IPS-18c (cell line): Measurements from ENCODE around the gene EPHA7.

Experiments
- H3K4me3 ChIP-seq: 2 replicates; pipeline ENCODE4 v1.7.0; 2013; ENCODE audit warnings: low read depth, mild to moderate bottlenecking, low read length, moderate library complexity; ENCODE audit not compliant: insufficient read depth
- H3K9me3 ChIP-seq: one replicate; pipeline ENCODE4 v1.6.1; 2013; ENCODE audit warnings: mild to moderate bottlenecking, low read length, moderate library complexity; ENCODE audit not compliant: control insufficient read depth, insufficient read depth

The EPHA7 gene

DNA sequence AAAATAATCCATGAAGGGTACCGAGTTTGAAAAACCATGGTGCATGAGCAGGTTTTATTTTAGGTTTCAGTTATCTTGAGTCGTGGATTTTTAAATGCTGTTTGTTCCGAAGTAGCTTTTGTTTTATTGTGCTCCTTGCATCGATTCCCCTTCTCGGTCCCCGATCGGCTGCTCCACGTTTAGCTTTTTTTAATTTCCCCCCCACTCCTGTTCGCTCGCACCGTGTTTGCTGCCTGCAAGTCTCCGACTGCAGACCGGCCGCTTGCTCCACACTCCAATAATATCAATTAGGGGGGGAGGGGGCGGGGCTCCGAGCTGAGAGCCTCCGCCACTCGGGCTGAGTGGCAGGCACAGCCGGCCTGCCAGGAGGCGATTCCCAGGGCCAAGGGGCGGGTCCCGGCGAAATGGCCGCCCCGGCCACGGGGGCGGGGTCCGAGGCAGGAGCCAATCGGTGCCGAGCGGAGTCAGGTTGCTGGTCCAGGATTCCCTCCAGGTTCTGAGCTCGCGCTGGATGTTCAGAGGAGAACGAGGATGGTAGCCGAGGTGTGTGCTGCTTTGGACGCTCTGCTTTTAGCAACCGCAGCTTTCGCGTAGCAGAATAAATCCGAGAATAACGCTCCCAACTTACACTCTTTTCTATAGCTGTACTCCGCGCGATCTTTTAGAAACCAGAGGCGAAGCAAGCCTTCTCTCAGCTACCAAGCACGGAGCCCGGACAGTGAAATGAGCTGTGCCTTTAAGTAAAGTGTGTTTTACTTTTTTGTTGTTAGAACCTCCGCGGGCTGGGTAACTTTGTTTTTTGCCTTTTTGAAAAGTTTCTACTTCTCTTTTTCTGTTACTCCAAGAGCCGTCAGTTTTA is at the start of gene EPHA7:
TSS of gene EPHA7 (minus strand) at position 256 of the 859 bp plus-strand sequence. CDS start at position 38, 218 bp downstream.
- H3K9me3 ChIP-seq: no peaks in the 10 kb centered on the region
- H3K4me3 ChIP-seq: peak within 1 kb of the TSS; percentile 81

DNA sequence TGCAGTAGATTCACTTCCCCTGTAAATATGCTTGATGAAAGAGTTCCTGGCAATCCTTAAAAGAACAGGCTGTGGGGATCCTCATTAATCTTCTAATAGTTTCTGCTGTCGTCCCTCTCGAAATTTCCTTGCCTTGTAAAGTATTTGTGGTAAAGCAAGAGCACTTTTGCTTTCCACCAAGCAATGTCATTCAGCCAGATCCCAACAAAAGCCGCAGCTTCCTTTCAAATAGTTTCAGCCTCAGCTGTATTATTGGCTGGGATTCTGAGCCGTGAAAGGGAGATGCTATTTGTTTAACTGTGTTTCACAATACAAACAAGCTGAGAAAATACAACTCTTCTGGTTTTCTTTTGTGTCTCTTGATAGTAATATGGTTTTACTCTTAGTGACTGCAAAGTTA is 48.9 kb upstream of the EPHA7 start:
- Histone ChIP-seq H3K4me3 (no peak overlapping the region), H3K9me3 (no peaks in the 10 kb centered on the region)

GRCh38 chr6:93454533-93454932 is 35.2 kb upstream of the EPHA7 start:
- Histone ChIP-seq H3K9me3 (no peaks in the 10 kb centered on the region), H3K4me3 (no peak overlapping the region)

DNA sequence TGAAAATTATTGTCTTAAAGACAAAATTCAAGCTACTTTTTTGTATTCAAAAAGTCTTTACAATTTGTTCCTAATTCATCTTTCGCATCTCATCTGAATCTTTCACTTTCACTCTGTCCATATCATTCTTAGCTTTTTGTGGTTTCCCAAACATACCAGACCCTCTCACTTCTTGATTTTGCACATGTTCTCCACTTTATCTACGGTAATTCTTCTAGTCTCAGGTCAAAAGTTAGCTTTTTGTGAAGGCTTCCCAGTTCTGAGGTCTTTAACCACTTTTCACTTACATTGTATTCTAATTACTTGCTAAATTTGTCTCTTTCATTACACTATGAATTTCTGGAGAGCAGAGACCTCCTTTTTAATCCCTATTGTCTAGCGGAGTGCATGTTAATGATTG is 34.6 kb upstream of the EPHA7 start:
- no peak overlapping the region for H3K4me3 ChIP-seq
- no peaks in the 10 kb centered on the region for H3K9me3 ChIP-seq

DNA sequence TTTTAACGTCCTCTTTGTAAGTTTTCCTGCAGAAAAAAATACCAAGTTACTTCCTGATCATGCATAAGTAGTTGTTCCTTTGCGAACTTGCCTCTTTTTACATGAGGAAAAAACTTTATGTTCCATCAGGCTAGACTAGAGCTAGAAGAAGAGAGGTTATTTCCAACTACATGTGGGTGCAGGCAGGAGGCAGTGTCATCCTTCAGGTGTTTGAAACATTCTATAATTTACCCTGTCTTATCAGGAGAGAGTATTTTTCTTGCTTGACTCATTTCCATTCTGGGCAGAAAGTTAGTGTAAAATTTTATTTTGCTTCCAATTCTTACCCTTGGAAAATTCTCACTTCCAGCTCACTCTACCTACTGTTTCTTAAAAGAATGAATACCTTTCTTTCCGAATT is 28.5 kb upstream of the EPHA7 start:
- Histone ChIP-seq H3K4me3 (no peak overlapping the region), H3K9me3 (no peaks in the 10 kb centered on the region)

DNA sequence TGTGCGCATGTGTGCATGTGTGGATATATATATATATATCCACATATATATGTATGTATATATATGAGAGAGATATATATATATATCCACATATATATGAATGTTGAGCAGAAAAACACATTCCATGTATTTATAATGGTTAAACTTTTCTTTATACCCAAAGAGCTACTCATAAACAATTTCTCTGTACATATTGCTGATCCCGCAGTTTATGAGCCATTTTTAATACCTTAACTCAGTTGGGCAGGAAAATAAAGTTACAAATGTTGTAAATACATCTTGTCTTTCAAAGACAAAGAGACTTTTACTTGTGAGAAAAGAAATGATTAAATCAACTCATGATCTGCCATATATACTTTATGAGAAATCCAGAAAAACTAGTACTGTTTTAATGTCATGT is 18.1 kb upstream of the EPHA7 start:
- Histone ChIP-seq H3K9me3 (no peaks in the 10 kb centered on the region), H3K4me3 (no peak overlapping the region)

DNA sequence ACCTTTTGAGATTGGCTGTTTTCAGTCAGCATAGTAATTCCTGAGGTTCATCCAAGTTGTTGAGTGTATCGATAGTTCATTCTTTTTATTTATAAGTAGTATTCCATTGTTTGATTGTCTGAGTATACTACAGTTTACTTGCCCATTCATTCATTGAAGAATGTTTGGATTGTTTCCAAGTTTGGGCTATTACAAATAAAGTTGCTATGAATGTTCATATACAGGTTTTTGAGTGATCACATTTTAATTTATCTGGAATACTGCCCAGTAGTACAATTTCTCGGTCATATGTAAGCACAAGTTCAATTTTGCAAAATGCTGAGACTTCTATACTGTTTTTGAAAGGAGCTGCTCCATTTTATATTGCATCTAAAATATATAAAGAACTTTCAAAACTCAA is 14.2 kb upstream of the EPHA7 start:
- Histone ChIP-seq H3K9me3 (no peaks in the 10 kb centered on the region), H3K4me3 (no peak overlapping the region)

DNA sequence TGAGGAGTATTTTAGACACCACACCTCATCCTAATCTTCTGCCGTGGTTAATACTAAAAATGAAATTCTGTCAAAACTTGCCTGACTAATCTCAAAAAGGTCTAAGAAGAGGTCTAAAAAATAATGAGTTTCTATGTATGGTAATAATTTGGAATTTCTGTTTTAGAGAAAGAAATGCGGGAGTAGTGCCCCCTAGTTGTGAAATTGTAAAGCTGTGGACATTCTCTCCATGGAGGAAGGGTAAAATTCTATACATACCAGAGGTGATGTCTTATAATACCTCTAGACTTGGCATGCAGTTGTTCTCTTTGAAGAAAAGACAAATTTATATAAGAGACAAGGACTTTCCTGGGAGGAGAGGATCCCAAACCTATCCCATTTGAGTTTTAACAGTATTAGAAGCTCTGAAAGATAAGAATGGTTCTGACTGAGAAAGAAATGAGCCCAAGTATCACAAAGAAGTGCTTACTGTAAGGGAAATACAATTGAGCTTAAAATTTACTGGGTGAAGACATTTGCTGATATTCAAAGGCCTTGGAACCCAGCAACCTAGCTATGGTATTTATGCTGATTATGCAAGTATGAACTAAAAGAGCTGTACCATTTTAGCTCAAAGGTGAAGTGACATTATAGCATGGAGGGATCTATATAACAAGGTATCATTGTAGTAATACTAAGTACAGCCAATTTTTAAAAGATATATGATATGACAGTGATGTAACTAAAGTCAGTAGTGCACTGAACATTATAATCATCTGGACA is 5.1 kb upstream of the EPHA7 start:
- Histone ChIP-seq H3K4me3 (no peak overlapping the region), H3K9me3 (no peaks in the 10 kb centered on the region)

- no peaks in the 10 kb centered on the region for H3K9me3 ChIP-seq
- H3K4me3 ChIP-seq: no peak overlapping the region
Measured at GRCh38 chr6:93423542-93423941, 4.2 kb upstream of the EPHA7 start.

DNA sequence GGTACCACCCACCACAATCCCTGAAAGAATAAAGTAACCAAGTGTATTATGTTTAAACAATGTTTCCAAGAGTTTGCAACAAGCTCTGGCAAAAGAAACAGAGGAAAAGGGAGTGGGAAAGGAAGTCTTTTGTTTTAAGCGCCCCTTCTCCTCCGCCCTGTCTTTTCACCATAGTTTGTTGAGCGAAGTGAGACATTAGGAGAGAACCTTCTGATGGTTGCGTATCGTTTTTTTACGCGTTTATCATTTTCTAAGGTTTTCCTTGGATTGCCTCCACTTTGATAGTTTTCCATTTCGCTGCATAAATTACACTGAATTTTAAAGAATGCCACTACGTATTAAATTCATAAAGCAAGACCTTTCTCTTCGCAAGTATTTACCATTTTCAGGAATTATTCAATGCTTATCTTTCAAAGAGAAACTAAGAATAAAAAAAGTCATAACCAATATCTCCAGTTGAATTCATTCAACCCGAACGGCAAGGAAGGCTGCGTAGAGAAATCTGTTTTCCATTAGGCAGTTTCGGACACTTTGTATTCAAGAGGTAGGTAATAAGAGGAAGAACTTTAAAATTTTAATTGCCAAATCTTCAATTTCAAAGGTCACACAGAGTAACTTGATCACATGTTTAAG is 920 bp upstream of the EPHA7 start:
- Histone ChIP-seq H3K4me3 (peak overlapping the region; percentile 50), H3K9me3 (no peaks in the 10 kb centered on the region)

DNA sequence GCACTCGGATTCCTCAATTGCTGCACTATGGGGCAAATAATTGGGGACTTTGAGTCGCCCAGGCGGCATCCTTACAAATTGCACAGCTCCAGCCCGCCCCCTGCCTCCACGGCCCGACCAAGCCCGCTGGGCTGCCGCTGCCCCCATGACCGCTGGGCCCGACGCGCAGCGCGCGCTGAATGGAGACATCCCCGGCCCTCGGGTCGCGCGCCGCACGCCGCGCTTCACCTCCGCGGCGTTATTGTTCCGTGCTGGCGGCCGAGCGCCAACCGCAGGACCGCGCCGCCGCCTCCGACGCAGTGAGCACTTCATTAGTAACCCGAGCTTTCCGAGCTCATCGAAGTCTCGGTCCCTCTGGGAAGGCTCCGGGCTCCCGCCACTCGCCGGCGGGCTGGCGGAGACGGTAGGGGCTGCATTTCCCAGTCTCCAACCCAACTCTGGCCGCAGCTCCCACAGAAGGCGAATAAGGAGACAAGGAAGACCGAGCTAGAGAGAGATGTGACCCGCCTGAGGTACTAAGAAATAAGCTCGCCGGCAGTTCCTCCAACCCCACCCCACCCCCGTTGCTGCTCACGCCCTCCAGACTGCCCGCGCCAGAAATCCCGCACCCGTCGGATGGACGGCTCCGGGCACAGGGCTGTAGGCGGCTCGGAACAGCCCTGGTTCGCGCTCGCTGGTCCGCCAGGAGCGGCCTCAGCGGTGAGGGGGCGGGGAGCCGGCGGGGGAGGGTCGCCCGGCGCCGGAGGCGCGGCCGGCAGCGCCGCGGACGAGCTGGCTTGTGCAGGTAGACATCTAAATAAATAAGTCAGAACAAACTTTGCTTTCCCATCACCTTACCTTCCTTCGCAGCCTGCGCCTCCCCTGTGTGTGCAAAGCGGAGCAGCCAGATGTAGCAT is 703 bp downstream of the EPHA7 start:
- H3K4me3 ChIP-seq: peak overlapping the region; percentile 81
- H3K9me3 ChIP-seq: no peaks in the 10 kb centered on the region

- Histone ChIP-seq H3K9me3 (no peaks in the 10 kb centered on the region), H3K4me3 (peak overlapping the region; percentile 81)
Measured at GRCh38 chr6:93418033-93418407, 1.3 kb downstream of the EPHA7 start.

DNA sequence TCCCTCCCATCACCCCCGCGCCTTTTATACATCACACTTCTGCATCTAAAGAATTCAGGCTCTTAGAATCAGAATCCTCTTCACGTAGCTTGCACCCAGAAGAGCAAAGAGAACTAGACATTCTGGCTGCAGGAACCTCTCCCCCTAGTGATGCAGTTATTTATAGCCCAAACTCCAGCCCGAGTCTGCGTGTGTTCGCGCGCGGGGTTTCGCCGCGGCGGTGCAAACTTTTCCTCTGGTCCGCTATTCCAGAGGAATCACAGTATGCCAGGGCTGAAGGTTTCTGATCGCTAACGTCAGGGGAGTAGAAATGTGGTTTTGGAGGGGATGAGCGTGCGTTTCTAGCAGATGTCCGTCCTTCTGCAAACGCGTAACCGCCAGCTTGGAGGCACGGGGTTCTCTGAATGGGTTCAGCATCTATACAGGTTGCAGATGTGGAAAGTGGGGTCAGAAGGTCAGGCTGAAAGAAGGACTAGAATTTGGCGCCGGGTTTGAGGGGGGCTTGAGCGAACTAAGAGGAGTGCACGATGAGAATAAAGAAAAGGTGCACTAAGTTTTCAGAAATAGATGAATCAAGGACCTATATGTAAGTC is 1.8 kb downstream of the EPHA7 start:
- H3K4me3 ChIP-seq: peak overlapping the region; percentile 81
- H3K9me3 ChIP-seq: no peaks in the 10 kb centered on the region

GRCh38 chr6:93416571-93417420 is 2.6 kb downstream of the EPHA7 start:
- H3K4me3 ChIP-seq: peak overlapping the region; percentile 81
- no peaks in the 10 kb centered on the region for H3K9me3 ChIP-seq

DNA sequence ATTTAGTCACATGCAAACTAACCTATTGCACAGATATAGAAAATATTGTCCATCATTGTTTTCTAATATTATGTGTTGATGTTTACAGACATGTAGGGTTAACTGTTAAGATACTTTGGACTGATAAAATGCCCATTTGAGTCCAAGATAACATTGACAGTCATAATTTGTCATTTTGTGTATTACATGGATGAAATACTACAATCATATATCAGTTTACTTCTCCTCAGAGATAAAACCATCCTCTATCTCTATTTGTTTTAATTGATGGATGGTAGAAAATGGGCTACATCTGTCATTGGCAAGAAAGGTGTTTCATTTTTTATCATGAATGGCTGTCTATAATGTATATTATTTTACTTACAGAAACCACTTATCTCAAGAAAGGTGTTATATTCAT is 6.2 kb downstream of the EPHA7 start:
- no peak overlapping the region for H3K4me3 ChIP-seq
- no peaks in the 10 kb centered on the region for H3K9me3 ChIP-seq

GRCh38 chr6:93412452-93412851 is 6.9 kb downstream of the EPHA7 start:
- H3K9me3 ChIP-seq: no peaks in the 10 kb centered on the region
- H3K4me3 ChIP-seq: no peak overlapping the region
